GM12872 (cell line): ENCODE measurements around the gene GPR142.
A peak's percentile ranks its signal among the peaks of the same experiment; 100 is the strongest.

Experiments used
- TF ChIP-seq, protein P1 (sequence below): IDR thresholded peaks from 3 replicates; pipeline ENCODE4 v1.5.1; 2011; ENCODE audit warnings: low read depth, mild to moderate bottlenecking, low read length, moderate library complexity; ENCODE audit not compliant: insufficient read depth

Gene GPR142

DNA sequence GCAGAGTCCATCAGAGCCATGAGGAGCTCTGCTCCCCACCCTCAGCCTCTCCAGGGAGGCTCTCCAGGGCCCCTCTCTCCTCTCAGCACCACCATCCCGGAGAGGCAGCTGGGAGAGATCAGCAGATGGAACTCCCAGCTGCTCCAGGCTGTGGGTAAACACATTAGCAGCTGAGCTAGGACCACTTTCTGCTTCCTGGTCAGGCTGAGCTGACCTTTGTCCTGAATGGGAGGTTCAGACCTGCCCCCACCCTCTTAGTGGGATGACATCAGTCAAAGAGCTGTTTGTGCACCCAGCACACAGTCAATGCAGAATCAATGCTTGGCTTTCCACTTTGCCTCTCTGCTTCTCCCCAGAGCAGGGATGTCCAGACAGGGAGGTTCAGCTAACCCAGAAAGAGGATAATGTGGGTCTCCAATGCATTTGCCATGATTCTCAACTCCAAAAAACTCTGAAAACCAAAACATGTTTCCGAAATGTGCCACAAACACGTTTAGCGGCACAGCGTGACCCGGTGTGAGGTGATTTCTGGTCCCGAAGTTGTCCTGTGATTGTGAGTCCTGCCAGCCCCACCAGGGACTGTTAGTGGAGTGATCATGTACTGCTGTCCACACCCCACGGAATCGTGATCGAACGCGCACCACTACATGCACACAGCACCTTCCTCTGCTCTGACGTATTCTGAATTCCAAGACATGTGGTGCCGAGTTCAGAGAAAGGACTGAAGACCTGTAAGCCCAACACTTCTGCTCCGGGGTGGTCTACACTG, 6.7 kb downstream of the GPR142 start:
- TF ChIP-seq, protein P1, sequence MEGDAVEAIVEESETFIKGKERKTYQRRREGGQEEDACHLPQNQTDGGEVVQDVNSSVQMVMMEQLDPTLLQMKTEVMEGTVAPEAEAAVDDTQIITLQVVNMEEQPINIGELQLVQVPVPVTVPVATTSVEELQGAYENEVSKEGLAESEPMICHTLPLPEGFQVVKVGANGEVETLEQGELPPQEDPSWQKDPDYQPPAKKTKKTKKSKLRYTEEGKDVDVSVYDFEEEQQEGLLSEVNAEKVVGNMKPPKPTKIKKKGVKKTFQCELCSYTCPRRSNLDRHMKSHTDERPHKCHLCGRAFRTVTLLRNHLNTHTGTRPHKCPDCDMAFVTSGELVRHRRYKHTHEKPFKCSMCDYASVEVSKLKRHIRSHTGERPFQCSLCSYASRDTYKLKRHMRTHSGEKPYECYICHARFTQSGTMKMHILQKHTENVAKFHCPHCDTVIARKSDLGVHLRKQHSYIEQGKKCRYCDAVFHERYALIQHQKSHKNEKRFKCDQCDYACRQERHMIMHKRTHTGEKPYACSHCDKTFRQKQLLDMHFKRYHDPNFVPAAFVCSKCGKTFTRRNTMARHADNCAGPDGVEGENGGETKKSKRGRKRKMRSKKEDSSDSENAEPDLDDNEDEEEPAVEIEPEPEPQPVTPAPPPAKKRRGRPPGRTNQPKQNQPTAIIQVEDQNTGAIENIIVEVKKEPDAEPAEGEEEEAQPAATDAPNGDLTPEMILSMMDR = no peak

DNA sequence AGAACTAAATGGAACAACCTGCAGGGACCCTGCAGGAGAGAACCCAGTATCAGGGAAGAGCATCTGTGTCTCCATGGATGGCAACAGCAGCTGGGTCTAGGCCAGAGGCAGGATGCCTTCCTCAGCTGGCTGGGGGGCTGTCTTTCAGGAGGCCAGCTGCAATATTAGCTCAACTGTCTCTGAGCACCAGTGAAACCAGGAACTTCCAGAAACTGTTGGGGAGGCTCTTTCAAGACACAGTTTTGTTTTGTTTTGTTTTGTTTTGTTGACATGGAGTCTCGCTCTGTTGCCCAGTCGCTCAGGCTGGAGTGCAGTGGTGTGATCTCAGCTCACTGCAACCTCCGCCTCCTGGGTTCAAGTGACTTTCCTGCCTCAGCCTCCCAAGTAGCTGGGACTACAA, 7.6 kb downstream of the GPR142 start:
- TF ChIP-seq, protein P1 = no peak

DNA sequence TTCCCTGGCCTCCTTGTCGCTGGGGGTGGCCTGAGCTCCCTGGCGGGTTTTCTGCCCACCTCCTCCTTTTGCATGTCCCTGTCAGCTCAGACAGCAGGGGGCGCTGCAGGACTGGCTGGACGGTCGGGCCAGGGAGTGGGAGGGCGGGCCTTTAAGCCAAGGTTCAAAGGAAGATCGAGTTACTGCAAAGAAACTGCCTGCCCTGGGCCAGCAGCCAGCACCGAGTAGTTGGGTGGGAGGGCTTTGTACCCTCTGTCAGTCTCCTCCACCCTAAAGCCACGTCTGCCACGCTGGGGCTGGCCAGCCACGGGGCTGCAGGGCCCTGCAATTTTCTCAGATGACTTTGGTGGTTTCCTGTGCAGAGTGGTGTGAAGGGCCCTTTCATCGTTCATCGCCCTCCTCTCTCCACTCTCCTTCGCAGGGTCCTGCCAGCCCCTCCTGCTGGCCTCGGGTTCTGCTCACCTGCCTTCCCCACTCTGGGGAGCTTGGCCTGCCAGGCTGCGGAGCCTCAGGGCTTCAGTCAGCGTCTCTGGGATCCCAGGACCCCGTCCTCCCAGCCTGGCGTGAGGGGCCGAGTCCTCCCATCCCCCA, 12.3 kb downstream of the GPR142 start:
- TF ChIP-seq, protein P1 = peak; percentile 83

DNA sequence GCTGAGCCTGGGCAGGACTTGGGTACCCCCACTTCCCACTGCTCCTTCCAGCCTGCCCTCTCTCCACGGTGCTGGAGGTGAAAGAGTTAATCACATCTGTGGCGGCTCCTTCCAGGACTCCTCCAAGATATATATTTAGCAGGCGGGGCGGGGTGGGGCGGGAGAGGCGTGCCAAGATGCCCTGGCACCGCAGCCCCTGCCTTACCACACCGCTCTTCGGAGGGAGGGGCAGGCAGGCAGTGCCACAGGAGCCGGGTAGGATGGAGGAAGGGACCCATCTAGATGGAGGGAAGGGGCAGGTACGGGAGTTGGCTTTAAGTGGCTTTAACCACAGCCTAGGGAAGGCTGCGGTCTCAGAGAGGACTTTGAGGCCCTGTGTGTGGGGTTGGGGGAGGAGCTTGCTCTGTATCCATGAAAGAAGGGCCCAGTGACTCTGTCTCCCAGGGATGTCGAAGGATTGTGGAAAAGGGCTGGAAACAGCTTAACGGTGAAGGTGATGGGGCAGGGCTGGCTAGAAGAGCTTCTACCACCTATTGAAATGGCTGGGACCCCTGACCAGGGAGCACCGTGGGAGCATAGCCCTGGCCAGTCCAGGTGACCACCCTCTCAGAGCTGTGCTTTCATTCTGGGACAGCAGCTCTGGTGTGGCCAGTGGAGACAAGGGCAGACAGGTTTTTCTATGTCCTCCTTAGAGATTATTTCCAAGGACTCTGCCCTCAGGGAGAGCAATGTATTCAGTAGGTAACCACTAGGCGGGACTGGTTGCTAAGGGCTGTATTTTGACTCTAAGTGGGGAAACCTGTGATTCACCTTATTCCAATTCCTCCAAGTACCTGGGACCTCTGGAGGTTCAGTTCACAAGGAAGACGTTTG, 13.0 kb downstream of the GPR142 start:
- TF ChIP-seq, protein P1 = 0 out of 3 replicates have a peak, but pooled peaks have one; percentile 11

DNA sequence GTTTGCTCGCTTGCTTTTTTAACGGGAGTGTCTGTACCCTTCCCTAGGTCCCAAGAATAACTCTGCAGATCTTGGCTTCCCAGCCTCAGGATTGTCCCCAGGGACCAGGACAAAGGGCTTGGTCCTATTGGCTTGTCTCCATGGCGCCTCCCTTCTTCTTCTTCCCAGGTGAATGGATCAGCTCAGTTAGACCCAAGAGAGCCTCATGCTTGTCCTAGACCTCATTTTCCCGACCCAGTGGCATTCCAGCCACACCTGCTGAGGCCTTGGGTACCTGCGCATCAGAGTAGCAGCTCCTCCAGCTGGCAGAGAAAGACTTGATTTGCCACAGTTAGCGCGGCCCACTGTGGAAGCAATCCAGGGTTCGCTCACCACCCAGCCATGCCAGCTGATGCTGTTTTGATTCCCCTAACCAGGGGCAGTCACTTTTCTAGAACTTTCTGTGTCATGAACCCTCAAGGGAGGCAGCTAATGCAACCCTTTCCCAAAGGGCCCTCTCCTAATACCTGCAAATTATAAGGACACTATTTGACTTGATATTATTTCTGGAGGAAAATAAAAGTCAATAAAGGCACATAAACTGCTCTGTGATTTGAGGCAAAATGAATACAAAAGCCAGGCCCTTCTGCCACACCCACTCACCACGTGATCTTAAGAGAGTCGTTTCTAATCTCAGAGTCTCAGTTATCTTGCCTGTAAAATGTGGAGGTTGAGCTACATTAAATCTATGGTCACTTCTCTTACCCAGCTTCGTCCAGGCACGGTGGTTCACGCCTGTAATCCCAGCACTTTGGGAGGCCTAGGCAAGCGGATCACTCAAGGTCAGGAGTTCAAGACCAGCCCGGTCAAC, 13.9 kb downstream of the GPR142 start:
- TF ChIP-seq, protein P1 = no peak

DNA sequence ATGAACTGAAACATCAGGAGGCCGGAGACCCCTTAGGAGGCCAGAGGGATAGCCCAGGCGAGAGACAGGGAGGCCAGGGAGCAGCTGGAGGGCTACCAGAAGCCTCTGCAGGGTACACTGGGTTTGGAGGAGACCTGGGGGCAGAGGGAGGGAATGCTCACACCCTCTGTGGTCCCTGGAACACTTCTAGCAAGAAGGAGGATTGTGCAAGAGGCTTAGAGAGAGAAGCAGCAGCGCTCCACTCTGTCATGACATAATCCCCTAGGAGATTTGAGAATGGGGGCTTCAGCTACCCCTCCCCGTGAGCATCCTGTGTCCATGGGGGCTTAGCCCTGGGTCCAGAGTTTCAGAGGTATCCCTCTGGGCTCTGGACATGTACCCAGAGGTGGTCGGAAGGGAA, 15.8 kb downstream of the GPR142 start:
- TF ChIP-seq, protein P1 = no peak

DNA sequence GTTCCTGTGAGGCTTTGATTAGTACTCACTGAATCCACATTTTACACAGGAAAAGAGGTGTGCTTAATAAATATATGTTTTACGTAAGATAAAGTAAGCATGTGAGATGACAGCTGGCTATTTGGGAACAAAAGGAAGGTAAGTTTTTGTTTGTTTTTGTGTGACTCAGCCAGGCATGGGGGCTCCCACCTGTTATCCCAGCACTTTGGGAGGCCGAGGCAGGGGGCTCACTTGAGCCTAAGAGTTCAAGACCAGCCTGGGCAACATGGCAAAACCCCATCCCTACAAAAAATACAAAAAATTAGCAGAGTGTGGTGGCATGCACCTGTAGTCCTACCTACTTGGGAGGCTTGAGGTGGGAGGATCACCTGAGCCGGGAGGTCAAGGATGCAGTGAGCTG, 17.9 kb downstream of the GPR142 start:
- TF ChIP-seq, protein P1 = no peak
